ENCODE data around the gene SND1.

GRCh38 chr7:127981965-127982364, 330.0 kb downstream of the SND1 start:
- TF ChIP-seq POLR2AphosphoS5 (IDR thresholded peaks at IDR 0.05; ENCODE audit: insufficient read depth in 1 of 2, low read depth in 1 of 2), result no peak
- TF ChIP-seq, protein P1, sequence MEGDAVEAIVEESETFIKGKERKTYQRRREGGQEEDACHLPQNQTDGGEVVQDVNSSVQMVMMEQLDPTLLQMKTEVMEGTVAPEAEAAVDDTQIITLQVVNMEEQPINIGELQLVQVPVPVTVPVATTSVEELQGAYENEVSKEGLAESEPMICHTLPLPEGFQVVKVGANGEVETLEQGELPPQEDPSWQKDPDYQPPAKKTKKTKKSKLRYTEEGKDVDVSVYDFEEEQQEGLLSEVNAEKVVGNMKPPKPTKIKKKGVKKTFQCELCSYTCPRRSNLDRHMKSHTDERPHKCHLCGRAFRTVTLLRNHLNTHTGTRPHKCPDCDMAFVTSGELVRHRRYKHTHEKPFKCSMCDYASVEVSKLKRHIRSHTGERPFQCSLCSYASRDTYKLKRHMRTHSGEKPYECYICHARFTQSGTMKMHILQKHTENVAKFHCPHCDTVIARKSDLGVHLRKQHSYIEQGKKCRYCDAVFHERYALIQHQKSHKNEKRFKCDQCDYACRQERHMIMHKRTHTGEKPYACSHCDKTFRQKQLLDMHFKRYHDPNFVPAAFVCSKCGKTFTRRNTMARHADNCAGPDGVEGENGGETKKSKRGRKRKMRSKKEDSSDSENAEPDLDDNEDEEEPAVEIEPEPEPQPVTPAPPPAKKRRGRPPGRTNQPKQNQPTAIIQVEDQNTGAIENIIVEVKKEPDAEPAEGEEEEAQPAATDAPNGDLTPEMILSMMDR (IDR thresholded peaks at IDR 0.05), result no peak
- no peak for TF ChIP-seq POLR2A (IDR thresholded peaks at IDR 0.05)

Data from vagina (tissue), 2 donors.